LNCAP (cell line): ENCODE data around the gene EFCC1.

Source experiments
- CTCF ChIP-seq: fragments of 450-650 bp; IDR thresholded peaks from 2 replicates; pipeline ENCODE4 v1.5.1; 2017; ENCODE audit warnings: mild to moderate bottlenecking

The EFCC1 gene

GRCh38 chr3:129046732-129047552, 45.8 kb downstream of the EFCC1 start:
- TF ChIP-seq CTCF, result no peak

- no peak for TF ChIP-seq CTCF
Measured at GRCh38 chr3:129047553-129047839, 46.4 kb downstream of the EFCC1 start.

- TF ChIP-seq CTCF, result no peak
Measured at GRCh38 chr3:129050556-129051295, 49.6 kb downstream of the EFCC1 start.

GRCh38 chr3:129051871-129052340, 50.8 kb downstream of the EFCC1 start:
- TF ChIP-seq CTCF, result no peak

- TF ChIP-seq CTCF, result no peak
Measured at GRCh38 chr3:129052675-129053074, 51.6 kb downstream of the EFCC1 start.

GRCh38 chr3:129054605-129055104, 53.6 kb downstream of the EFCC1 start:
- no peak for TF ChIP-seq CTCF

- TF ChIP-seq CTCF, result no peak
Measured at GRCh38 chr3:129056451-129057173, 55.5 kb downstream of the EFCC1 start.
